ENCODE results near the gene DOP1A. TPM values are rescaled to one million over a fixed set of nuclear protein-coding genes. Genes with fewer than 3 reads are reported as not detected.

The DOP1A gene
- polyA plus RNA-seq, 1 of the 3 experiments (the other 2 are of a cell fraction), result 3.4 TPM

DNA sequence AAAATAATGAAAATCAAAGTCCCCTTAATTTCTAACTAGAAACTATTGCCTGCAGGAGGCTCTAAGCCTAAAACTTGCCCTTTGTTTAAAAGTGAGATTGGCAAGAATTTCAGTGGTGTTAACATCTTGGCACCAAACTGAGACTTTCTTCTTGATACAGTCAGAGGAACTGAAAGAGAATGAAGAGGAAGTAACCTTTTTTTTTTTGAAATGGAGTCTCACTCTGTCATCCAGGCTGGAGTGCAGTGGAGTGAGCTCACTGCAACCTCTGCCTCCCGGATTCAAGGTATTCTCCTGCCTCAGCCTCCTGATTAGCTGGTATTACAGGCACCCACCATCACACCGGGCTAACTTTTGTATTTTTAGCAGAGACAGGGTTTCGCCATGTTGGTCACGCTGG lies 3.6 kb downstream of the DOP1A start (continued):
- TF ChIP-seq, protein P1, sequence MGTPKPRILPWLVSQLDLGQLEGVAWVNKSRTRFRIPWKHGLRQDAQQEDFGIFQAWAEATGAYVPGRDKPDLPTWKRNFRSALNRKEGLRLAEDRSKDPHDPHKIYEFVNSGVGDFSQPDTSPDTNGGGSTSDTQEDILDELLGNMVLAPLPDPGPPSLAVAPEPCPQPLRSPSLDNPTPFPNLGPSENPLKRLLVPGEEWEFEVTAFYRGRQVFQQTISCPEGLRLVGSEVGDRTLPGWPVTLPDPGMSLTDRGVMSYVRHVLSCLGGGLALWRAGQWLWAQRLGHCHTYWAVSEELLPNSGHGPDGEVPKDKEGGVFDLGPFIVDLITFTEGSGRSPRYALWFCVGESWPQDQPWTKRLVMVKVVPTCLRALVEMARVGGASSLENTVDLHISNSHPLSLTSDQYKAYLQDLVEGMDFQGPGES (IDR thresholded peaks at IDR 0.05; ENCODE audit: low read depth, low read length), result no peak
- no peak for TF ChIP-seq TAF1 (IDR thresholded peaks at IDR 0.05; ENCODE audit: borderline replicate concordance, low read depth, low read length)
- TF ChIP-seq RAD21 (IDR thresholded peaks at IDR 0.05; ENCODE audit: low read length), result no peak

DNA sequence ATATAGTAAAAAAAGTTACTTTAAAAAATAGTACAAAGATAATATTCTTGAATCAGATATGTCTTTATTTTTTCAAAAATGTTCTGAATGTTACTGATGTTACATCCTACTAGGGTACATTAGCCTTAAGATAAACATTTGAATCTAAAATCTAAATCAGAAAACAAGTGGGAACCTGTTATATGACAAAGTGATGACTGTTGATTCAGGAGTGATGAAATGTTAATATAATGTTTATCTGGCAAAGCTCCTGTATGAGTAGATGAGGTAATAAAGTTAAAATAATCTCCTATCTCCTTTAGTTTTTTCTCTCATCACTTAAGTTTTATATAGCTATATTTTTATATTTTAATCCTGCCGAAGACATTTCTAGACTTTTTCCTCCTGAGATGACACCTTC lies 4.2 kb downstream of the DOP1A start:
- no peaks in the 10 kb centered on the region for H3K9me3 ChIP-seq
- H3K27me3 ChIP-seq (ENCODE audit: insufficient read depth), result no peaks in the 10 kb centered on the region
- peaks cover 0 to 21% of the 10 kb centered on the region in 2 experiments; a peak in 3 of 4 replicates for H3K4me1 ChIP-seq (ENCODE audit: control insufficient read depth in 1 of 2, insufficient read depth in 2 of 2, low read depth in 1 of 2, low read length in 1 of 2)
- H3K9ac ChIP-seq, result no peak overlapping the region
- ChIA-PET CTCF (interaction anchor here (0.8 to 11.1 kb wide), 3 partner anchors 14 to 441 kb away, joined by 3 to 328 read pairs (median 5); partner anchors contain the start of gene PRSS35), POLR2A (no interaction called here)
- H2AFZ ChIP-seq (ENCODE audit: low read depth), result no peak overlapping the region
- WGBS (ENCODE audit: low lambda C conversion rate), result 72% methylated on average over 1 of the region's 1 CpG
- no peak overlapping the region for H3K4me3 ChIP-seq (ENCODE audit: low read depth in 2 of 2, low read length in 1 of 2)
- no peak overlapping the region for H3K27ac ChIP-seq (ENCODE audit: low read depth in 2 of 2, low read length in 1 of 2)
- H3K9me2 ChIP-seq, result no peaks in the 10 kb centered on the region
- H3K4me2 ChIP-seq, result no peak overlapping the region
- H3F3A ChIP-seq (replicated peaks; ENCODE audit: insufficient read depth), result peaks cover 3% of the 10 kb centered on the region
- no peak for DNase-seq
- H4K20me1 ChIP-seq (ENCODE audit: insufficient read depth), result no peaks in the 10 kb centered on the region
- H3K36me3 ChIP-seq (replicated peaks in 1 of 2; ENCODE audit: control insufficient read depth in 1 of 2, insufficient read depth in 2 of 2, low read length in 1 of 2), result no peaks in the 10 kb centered on the region
- H3K79me2 ChIP-seq (ENCODE audit: insufficient read depth), result peaks cover 27% of the 10 kb centered on the region
- TF ChIP-seq, protein P2, sequence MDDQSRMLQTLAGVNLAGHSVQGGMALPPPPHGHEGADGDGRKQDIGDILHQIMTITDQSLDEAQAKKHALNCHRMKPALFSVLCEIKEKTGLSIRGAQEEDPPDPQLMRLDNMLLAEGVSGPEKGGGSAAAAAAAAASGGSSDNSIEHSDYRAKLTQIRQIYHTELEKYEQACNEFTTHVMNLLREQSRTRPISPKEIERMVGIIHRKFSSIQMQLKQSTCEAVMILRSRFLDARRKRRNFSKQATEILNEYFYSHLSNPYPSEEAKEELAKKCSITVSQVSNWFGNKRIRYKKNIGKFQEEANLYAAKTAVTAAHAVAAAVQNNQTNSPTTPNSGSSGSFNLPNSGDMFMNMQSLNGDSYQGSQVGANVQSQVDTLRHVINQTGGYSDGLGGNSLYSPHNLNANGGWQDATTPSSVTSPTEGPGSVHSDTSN (IDR thresholded peaks at IDR 0.05), result no peak
- TF ChIP-seq YY1 (IDR thresholded peaks at IDR 0.05; ENCODE audit: low read depth), result no peak
- no peak for TF ChIP-seq FOXM1 (IDR thresholded peaks at IDR 0.05; ENCODE audit: low read depth)
- TF ChIP-seq TAF1 (IDR thresholded peaks at IDR 0.05; ENCODE audit: borderline replicate concordance, low read depth, low read length), result no peak
- TF ChIP-seq, protein P3, sequence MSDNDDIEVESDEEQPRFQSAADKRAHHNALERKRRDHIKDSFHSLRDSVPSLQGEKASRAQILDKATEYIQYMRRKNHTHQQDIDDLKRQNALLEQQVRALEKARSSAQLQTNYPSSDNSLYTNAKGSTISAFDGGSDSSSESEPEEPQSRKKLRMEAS (IDR thresholded peaks at IDR 0.05; ENCODE audit: low read depth), result no peak

DNA sequence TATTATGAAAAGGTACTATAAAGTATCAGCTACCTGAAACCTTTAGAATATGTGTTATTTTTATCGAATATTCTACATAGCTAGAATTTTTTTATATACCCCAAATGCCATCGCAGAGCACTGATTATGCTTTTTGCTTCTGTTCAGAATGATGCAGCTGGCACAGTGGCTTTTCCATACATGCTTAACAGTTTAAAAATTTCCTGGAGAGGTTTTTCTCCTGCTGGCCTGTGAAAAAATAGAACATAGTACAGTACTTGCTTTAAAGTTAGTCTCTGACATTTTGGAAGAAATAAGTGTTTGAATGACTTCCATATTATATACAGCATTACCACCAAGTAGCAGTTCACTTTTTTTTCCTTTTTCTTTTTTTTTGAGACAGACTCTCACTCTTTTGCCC lies 5.3 kb downstream of the DOP1A start:
- Histone ChIP-seq H3K9me2 (no peaks in the 10 kb centered on the region), H3K4me2 (no peak overlapping the region), H3K79me2 (ENCODE audit: insufficient read depth) (peaks cover 27% of the 10 kb centered on the region), H3K9me3 (no peaks in the 10 kb centered on the region), H3K36me3 (replicated peaks in 1 of 2; ENCODE audit: control insufficient read depth in 1 of 2, insufficient read depth in 2 of 2, low read length in 1 of 2) (no peaks in the 10 kb centered on the region), H3K9ac (no peak overlapping the region), H3K4me1 (ENCODE audit: control insufficient read depth in 1 of 2, insufficient read depth in 2 of 2, low read depth in 1 of 2, low read length in 1 of 2) (peaks cover 0 to 21% of the 10 kb centered on the region in 2 experiments; a peak in 3 of 4 replicates), H3K27me3 (ENCODE audit: insufficient read depth) (no peaks in the 10 kb centered on the region), H4K20me1 (ENCODE audit: insufficient read depth) (no peaks in the 10 kb centered on the region), H2AFZ (ENCODE audit: low read depth) (no peak overlapping the region), H3F3A (replicated peaks; ENCODE audit: insufficient read depth) (no peaks in the 10 kb centered on the region), H3K27ac (ENCODE audit: low read depth in 2 of 2, low read length in 1 of 2) (no peak overlapping the region), H3K4me3 (ENCODE audit: low read depth in 2 of 2, low read length in 1 of 2) (no peak overlapping the region)
- ChIA-PET POLR2A (no interaction called here), CTCF (interaction anchor here (1.4 to 11.1 kb wide), 2 partner anchors 146 to 440 kb away, joined by 5 to 328 read pairs; partner anchors contain the start of gene PRSS35)
- DNase-seq, result no peak
- 95% methylated on average over 2 of the region's 2 CpGs for WGBS (ENCODE audit: low lambda C conversion rate)
- no peak for TF ChIP-seq GABPA (IDR thresholded peaks at IDR 0.05; ENCODE audit: low read depth)
- TF ChIP-seq, protein P4, sequence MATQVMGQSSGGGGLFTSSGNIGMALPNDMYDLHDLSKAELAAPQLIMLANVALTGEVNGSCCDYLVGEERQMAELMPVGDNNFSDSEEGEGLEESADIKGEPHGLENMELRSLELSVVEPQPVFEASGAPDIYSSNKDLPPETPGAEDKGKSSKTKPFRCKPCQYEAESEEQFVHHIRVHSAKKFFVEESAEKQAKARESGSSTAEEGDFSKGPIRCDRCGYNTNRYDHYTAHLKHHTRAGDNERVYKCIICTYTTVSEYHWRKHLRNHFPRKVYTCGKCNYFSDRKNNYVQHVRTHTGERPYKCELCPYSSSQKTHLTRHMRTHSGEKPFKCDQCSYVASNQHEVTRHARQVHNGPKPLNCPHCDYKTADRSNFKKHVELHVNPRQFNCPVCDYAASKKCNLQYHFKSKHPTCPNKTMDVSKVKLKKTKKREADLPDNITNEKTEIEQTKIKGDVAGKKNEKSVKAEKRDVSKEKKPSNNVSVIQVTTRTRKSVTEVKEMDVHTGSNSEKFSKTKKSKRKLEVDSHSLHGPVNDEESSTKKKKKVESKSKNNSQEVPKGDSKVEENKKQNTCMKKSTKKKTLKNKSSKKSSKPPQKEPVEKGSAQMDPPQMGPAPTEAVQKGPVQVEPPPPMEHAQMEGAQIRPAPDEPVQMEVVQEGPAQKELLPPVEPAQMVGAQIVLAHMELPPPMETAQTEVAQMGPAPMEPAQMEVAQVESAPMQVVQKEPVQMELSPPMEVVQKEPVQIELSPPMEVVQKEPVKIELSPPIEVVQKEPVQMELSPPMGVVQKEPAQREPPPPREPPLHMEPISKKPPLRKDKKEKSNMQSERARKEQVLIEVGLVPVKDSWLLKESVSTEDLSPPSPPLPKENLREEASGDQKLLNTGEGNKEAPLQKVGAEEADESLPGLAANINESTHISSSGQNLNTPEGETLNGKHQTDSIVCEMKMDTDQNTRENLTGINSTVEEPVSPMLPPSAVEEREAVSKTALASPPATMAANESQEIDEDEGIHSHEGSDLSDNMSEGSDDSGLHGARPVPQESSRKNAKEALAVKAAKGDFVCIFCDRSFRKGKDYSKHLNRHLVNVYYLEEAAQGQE (IDR thresholded peaks at IDR 0.05; ENCODE audit: low read depth, low read length), result no peak
- TF ChIP-seq, protein P2 (IDR thresholded peaks at IDR 0.05), result no peak
- TF ChIP-seq, protein P5, sequence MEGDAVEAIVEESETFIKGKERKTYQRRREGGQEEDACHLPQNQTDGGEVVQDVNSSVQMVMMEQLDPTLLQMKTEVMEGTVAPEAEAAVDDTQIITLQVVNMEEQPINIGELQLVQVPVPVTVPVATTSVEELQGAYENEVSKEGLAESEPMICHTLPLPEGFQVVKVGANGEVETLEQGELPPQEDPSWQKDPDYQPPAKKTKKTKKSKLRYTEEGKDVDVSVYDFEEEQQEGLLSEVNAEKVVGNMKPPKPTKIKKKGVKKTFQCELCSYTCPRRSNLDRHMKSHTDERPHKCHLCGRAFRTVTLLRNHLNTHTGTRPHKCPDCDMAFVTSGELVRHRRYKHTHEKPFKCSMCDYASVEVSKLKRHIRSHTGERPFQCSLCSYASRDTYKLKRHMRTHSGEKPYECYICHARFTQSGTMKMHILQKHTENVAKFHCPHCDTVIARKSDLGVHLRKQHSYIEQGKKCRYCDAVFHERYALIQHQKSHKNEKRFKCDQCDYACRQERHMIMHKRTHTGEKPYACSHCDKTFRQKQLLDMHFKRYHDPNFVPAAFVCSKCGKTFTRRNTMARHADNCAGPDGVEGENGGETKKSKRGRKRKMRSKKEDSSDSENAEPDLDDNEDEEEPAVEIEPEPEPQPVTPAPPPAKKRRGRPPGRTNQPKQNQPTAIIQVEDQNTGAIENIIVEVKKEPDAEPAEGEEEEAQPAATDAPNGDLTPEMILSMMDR (IDR thresholded peaks at IDR 0.05), result no peak
- TF ChIP-seq, protein P6, sequence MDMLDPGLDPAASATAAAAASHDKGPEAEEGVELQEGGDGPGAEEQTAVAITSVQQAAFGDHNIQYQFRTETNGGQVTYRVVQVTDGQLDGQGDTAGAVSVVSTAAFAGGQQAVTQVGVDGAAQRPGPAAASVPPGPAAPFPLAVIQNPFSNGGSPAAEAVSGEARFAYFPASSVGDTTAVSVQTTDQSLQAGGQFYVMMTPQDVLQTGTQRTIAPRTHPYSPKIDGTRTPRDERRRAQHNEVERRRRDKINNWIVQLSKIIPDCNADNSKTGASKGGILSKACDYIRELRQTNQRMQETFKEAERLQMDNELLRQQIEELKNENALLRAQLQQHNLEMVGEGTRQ (IDR thresholded peaks at IDR 0.05; ENCODE audit: borderline replicate concordance, low read depth, low read length), result no peak
- TF ChIP-seq JUND (IDR thresholded peaks at IDR 0.05), result no peak
- TF ChIP-seq NFIC (IDR thresholded peaks at IDR 0.05; ENCODE audit: borderline replicate concordance), result no peak

All from SK-N-SH (cell line).